ENCODE results near the gene HMGXB4. TPM values are rescaled to one million over a fixed set of nuclear protein-coding genes. Genes with fewer than 3 reads are reported as not detected.
A peak's percentile ranks its signal among the peaks of the same experiment; 100 is the strongest.

HMGXB4 gene
- total and polyA plus RNA-seq, 2 of the 13 experiments (the other 11 are each of a cell fraction or from before 2014, with no cell fraction given), result 13.9 to 16.3 TPM

DNA sequence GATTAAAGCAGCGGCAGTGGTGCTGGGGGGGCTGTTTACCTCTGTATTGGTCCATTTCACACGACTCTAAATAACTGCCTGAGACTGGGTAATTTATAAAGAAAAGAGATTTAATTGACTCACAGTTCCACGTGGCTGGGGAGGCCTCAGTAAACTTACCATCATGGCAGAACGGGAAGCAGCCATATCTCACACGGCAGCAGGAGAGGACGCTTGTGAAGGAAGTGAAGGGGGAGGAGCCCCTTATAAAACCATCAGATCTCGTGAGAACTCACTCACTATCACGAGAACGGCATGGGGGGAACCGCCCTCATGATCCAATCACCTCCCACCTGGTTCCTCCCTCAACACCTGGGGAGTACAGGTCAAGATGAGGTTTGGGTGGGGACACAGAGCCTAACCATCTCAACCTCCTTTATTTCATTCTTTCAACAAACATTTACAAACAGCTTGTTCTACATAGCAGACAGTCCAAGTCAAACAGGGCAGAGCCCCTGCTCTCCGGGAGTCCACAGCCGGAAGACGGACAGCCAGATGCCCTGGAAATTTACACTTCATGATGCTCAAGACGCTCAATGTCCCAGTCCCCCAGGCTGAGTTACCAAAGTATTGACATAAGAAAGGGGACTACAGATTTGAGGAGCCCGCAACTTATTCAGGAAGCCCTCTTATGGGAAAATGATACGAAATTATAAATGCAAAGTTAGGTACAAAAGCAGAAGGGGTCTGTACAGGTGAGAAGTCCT is 26.3 kb upstream of the HMGXB4 start (continued):
- TF ChIP-seq, protein P1, sequence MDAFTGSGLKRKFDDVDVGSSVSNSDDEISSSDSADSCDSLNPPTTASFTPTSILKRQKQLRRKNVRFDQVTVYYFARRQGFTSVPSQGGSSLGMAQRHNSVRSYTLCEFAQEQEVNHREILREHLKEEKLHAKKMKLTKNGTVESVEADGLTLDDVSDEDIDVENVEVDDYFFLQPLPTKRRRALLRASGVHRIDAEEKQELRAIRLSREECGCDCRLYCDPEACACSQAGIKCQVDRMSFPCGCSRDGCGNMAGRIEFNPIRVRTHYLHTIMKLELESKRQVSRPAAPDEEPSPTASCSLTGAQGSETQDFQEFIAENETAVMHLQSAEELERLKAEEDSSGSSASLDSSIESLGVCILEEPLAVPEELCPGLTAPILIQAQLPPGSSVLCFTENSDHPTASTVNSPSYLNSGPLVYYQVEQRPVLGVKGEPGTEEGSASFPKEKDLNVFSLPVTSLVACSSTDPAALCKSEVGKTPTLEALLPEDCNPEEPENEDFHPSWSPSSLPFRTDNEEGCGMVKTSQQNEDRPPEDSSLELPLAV (CRISPR knock-in tag; conservative IDR thresholded peaks at IDR 0.05; ENCODE audit: low read depth), result no peak
- TF ChIP-seq DPF2 (CRISPR knock-in tag; IDR thresholded peaks at IDR 0.05; ENCODE audit: borderline replicate concordance, low read depth), result no peak
- TF ChIP-seq THAP11 (CRISPR knock-in tag; IDR thresholded peaks at IDR 0.05), result 0 out of 2 replicates have a peak, but pooled peaks have one; percentile 27
- TF ChIP-seq PHF21A (CRISPR knock-in tag; IDR thresholded peaks at IDR 0.05), result no peak; the same call in 1 of the 2 replicates
- TF ChIP-seq RFXAP (CRISPR knock-in tag; IDR thresholded peaks at IDR 0.05; ENCODE audit: borderline replicate concordance), result no peak
- TF ChIP-seq ZNF367 (CRISPR knock-in tag; IDR thresholded peaks at IDR 0.05; ENCODE audit: borderline replicate concordance), result no peak
- TF ChIP-seq, protein P2, sequence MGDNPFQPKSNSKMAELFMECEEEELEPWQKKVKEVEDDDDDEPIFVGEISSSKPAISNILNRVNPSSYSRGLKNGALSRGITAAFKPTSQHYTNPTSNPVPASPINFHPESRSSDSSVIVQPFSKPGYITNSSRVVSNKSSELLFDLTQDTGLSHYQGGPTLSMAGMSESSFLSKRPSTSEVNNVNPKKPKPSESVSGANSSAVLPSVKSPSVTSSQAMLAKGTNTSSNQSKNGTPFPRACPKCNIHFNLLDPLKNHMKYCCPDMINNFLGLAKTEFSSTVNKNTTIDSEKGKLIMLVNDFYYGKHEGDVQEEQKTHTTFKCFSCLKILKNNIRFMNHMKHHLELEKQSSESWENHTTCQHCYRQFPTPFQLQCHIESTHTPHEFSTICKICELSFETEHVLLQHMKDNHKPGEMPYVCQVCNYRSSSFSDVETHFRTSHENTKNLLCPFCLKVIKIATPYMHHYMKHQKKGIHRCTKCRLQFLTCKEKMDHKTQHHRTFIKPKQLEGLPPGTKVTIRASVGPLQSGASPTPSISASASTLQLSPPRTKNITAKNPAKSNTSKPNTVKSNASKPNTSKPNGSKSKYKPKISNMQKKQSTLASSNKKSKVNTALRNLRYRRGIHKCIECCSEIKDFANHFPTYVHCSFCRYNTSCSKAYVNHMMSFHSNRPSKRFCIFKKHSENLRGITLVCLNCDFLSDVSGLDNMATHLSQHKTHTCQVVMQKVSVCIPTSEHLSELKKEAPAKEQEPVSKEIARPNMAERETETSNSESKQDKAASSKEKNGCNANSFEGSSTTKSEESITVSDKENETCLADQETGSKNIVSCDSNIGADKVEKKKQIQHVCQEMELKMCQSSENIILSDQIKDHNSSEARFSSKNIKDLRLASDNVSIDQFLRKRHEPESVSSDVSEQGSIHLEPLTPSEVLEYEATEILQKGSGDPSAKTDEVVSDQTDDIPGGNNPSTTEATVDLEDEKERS (CRISPR knock-in tag; IDR thresholded peaks at IDR 0.05), result 0 out of 2 replicates have a peak, but pooled peaks have one; percentile 26
- TF ChIP-seq, protein P3, sequence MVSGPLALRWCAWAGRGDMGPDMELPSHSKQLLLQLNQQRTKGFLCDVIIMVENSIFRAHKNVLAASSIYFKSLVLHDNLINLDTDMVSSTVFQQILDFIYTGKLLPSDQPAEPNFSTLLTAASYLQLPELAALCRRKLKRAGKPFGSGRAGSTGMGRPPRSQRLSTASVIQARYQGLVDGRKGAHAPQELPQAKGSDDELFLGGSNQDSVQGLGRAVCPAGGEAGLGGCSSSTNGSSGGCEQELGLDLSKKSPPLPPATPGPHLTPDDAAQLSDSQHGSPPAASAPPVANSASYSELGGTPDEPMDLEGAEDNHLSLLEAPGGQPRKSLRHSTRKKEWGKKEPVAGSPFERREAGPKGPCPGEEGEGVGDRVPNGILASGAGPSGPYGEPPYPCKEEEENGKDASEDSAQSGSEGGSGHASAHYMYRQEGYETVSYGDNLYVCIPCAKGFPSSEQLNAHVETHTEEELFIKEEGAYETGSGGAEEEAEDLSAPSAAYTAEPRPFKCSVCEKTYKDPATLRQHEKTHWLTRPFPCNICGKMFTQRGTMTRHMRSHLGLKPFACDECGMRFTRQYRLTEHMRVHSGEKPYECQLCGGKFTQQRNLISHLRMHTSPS (CRISPR knock-in tag; IDR thresholded peaks at IDR 0.05; ENCODE audit: low read depth), result no peak
- TF ChIP-seq POLR2G (IDR thresholded peaks at IDR 0.05; ENCODE audit: low read depth, low read length), result peak; percentile 79
- peak; percentile 43; the same call in 1 of the 2 replicates for TF ChIP-seq ELF3 (CRISPR knock-in tag; IDR thresholded peaks at IDR 0.05)
- no peak for TF ChIP-seq JDP2 (CRISPR knock-in tag; IDR thresholded peaks at IDR 0.05; ENCODE audit: borderline replicate concordance)
- TF ChIP-seq JARID2 (CRISPR knock-in tag; IDR thresholded peaks at IDR 0.05; ENCODE audit: insufficient replicate concordance), result no peak
- 0 out of 2 replicates have a peak, but pooled peaks have one; percentile 1 for TF ChIP-seq KMT2A (CRISPR knock-in tag; IDR thresholded peaks at IDR 0.05)
- no peak for TF ChIP-seq SRSF9 (IDR thresholded peaks at IDR 0.05; ENCODE audit: borderline replicate concordance, insufficient read depth, low read depth, low read length, poor library complexity, severe bottlenecking)
- no peak for TF ChIP-seq HNRNPL (IDR thresholded peaks at IDR 0.05; ENCODE audit: low read depth, low read length)
- TF ChIP-seq EHMT2 (IDR thresholded peaks at IDR 0.05; ENCODE audit: borderline replicate concordance, low read depth, low read length), result no peak
- TF ChIP-seq, protein P4, sequence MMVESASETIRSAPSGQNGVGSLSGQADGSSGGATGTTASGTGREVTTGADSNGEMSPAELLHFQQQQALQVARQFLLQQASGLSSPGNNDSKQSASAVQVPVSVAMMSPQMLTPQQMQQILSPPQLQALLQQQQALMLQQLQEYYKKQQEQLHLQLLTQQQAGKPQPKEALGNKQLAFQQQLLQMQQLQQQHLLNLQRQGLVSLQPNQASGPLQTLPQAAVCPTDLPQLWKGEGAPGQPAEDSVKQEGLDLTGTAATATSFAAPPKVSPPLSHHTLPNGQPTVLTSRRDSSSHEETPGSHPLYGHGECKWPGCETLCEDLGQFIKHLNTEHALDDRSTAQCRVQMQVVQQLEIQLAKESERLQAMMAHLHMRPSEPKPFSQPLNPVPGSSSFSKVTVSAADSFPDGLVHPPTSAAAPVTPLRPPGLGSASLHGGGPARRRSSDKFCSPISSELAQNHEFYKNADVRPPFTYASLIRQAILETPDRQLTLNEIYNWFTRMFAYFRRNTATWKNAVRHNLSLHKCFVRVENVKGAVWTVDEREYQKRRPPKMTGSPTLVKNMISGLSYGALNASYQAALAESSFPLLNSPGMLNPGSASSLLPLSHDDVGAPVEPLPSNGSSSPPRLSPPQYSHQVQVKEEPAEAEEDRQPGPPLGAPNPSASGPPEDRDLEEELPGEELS (CRISPR knock-in tag; IDR thresholded peaks at IDR 0.05), result no peak
- TF ChIP-seq PHF20 (CRISPR knock-in tag; IDR thresholded peaks at IDR 0.05), result no peak

Measured in HepG2 (cell line).